Measurements from ENCODE around the gene KIAA0513. TPM values are rescaled to one million over a fixed set of nuclear protein-coding genes. Genes with fewer than 3 reads are reported as not detected.

Gene KIAA0513
- total and polyA plus RNA-seq, 2 of the 13 experiments (the other 11 are each of a cell fraction or from before 2014, with no cell fraction given): 1.8 TPM

DNA sequence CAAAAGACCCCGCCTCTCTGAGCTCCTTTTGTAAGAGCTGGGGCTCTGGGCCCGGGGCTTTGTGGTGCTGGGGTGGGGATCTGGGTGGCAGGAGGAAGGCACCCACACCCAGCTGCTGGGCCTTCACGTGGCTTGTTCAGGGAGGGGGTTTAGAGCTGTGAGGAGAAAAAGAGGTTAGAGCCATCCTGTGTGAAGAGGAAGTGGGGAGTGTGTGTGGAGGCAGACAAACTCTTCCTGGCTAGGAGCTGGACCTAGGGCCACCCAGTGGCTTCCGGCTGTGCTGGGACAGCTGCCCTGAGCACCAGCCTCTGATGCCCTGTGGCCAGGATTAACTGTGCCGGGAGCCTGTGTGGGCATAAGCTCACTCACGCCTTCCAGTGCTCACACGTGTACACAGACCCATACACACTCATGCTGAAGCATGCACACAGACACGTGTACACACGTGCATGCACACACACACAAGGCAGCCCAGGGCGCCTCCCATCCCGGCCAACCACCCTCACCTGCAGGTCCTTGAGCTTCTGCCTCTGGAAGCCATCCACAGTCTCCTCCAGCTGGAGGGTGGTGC is 77.3 kb downstream of the KIAA0513 start:
- intact Hi-C loops (cut with micrococcal nuclease; ENCODE audit: unreplicated experiment): no loop called here
- CTCF ChIA-PET (ENCODE audit: low intra/inter-chr PET ratio, low total read pairs): no interaction called here

DNA sequence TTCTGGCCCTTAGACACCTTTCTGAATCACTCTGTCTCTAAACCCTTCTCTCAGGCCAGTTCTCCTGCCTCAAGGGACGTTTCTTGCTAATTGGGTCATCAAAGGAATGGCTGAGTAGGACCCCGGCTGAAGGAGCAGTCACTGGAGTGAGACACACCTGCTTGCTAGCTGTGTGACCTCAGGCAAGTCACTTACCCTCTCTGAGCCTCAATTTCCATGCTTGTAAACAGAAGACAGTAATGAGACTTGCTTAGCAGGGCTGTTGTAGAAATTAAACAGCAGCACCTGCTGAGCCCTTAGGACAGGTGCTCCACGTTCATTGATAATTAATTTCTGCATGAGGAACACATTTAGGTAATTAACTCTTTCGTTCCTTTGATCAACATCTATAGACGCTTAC is 77.9 kb downstream of the KIAA0513 start:
- no peak for TF ChIP-seq TAF1 (CRISPR knock-in tag; IDR thresholded peaks at IDR 0.05)
- no peak for TF ChIP-seq ZNF382 (CRISPR knock-in tag; IDR thresholded peaks at IDR 0.05; ENCODE audit: borderline replicate concordance)
- TF ChIP-seq ZNF768 (CRISPR knock-in tag; IDR thresholded peaks at IDR 0.05): peak; percentile 92
- TF ChIP-seq ZMYM3 (CRISPR knock-in tag; IDR thresholded peaks at IDR 0.05): peak; percentile 56; the same call in 1 of the 2 replicates
- TF ChIP-seq ZFP1 (CRISPR knock-in tag; IDR thresholded peaks at IDR 0.05): no peak
- Histone ChIP-seq H3K9ac (ENCODE audit: insufficient read depth, low read depth, low read length) (no peak overlapping the region), H3K27ac (ENCODE audit: extremely low read length, insufficient read depth, low read length) (no peak overlapping the region), H3K79me2 (ENCODE audit: insufficient read depth, low read length) (no peaks in the 10 kb centered on the region), H3K4me2 (ENCODE audit: low read depth, low read length) (no peak overlapping the region), H3K4me3 (replicated peaks in 1 of 3; ENCODE audit: insufficient read depth in 1 of 3, low read depth in 2 of 3, low read length in 3 of 3) (no peak overlapping the region), H3K4me1 (ENCODE audit: insufficient read depth, low read length) (no peaks in the 10 kb centered on the region), H3K27me3 (ENCODE audit: control insufficient read depth in 1 of 2, insufficient read depth in 2 of 2, low read length in 2 of 2) (peaks cover 7 to 74% of the 10 kb centered on the region in 2 experiments), H3K36me3 (replicated peaks in 1 of 2; ENCODE audit: control insufficient read depth in 1 of 2, insufficient read depth in 2 of 2, low read length in 2 of 2) (no peaks in the 10 kb centered on the region), H4K20me1 (ENCODE audit: insufficient read depth, low read length) (no peaks in the 10 kb centered on the region), H2AFZ (ENCODE audit: low read length) (no peak overlapping the region), H3K9me3 (ENCODE audit: low read length) (no peaks in the 10 kb centered on the region)
- BruUV-seq (replicated peaks): no TSS peak
- in situ Hi-C loops (cut with HindIII; ENCODE audit: extremely low pct_ligation_motif_present, low pct_unique_long_range_greater_than_20kb): no loop called here
- DNase-seq (ENCODE audit: low spot score) (no peak), FAIRE-seq (no peak), ATAC-seq (no peak)
- ChIA-PET POLR2A (interaction anchor here (0.6 kb wide), 1 partner anchor 201 kb away, joined by 6 read pairs; no protein-coding TSS in a partner anchor), CTCF (ENCODE audit: low intra/inter-chr PET ratio, low total read pairs) (no interaction called here)
- intact Hi-C loops (cut with micrococcal nuclease; ENCODE audit: unreplicated experiment): no loop called here
- 23% methylated on average over 5 of the region's 5 CpGs for WGBS (ENCODE audit: low lambda C conversion rate)

More for the DNA sequence above, 77.3 kb downstream of the KIAA0513 start:
- H3K27ac ChIP-seq (ENCODE audit: extremely low read length, insufficient read depth, low read length): no peak overlapping the region
- ATAC-seq (peak; percentile 32), FAIRE-seq (no peak), DNase-seq (ENCODE audit: low spot score) (no peak)
- POLR2A ChIA-PET: interaction anchor here (0.6 kb wide), 1 partner anchor 202 kb away, joined by 6 read pairs; no protein-coding TSS in a partner anchor
- BruUV-seq (replicated peaks): no TSS peak
- no peak overlapping the region for H2AFZ ChIP-seq (ENCODE audit: low read length)
- in situ Hi-C loops (cut with HindIII; ENCODE audit: extremely low pct_ligation_motif_present, low pct_unique_long_range_greater_than_20kb): no loop called here
- no peaks in the 10 kb centered on the region for H4K20me1 ChIP-seq (ENCODE audit: insufficient read depth, low read length)
- H3K4me1 ChIP-seq (ENCODE audit: insufficient read depth, low read length): no peaks in the 10 kb centered on the region
- H3K79me2 ChIP-seq (ENCODE audit: insufficient read depth, low read length): no peaks in the 10 kb centered on the region
- H3K4me3 ChIP-seq (replicated peaks in 1 of 3; ENCODE audit: insufficient read depth in 1 of 3, low read depth in 2 of 3, low read length in 3 of 3): no peak overlapping the region
- no peak overlapping the region for H3K9ac ChIP-seq (ENCODE audit: insufficient read depth, low read depth, low read length)
- H3K36me3 ChIP-seq (replicated peaks in 1 of 2; ENCODE audit: control insufficient read depth in 1 of 2, insufficient read depth in 2 of 2, low read length in 2 of 2): no peaks in the 10 kb centered on the region
- peaks cover 7 to 74% of the 10 kb centered on the region in 2 experiments for H3K27me3 ChIP-seq (ENCODE audit: control insufficient read depth in 1 of 2, insufficient read depth in 2 of 2, low read length in 2 of 2)
- H3K4me2 ChIP-seq (ENCODE audit: low read depth, low read length): no peak overlapping the region
- TF ChIP-seq, protein P1, sequence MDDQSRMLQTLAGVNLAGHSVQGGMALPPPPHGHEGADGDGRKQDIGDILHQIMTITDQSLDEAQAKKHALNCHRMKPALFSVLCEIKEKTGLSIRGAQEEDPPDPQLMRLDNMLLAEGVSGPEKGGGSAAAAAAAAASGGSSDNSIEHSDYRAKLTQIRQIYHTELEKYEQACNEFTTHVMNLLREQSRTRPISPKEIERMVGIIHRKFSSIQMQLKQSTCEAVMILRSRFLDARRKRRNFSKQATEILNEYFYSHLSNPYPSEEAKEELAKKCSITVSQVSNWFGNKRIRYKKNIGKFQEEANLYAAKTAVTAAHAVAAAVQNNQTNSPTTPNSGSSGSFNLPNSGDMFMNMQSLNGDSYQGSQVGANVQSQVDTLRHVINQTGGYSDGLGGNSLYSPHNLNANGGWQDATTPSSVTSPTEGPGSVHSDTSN (CRISPR knock-in tag; IDR thresholded peaks at IDR 0.05; ENCODE audit: borderline replicate concordance): no peak
- TF ChIP-seq, protein P2, sequence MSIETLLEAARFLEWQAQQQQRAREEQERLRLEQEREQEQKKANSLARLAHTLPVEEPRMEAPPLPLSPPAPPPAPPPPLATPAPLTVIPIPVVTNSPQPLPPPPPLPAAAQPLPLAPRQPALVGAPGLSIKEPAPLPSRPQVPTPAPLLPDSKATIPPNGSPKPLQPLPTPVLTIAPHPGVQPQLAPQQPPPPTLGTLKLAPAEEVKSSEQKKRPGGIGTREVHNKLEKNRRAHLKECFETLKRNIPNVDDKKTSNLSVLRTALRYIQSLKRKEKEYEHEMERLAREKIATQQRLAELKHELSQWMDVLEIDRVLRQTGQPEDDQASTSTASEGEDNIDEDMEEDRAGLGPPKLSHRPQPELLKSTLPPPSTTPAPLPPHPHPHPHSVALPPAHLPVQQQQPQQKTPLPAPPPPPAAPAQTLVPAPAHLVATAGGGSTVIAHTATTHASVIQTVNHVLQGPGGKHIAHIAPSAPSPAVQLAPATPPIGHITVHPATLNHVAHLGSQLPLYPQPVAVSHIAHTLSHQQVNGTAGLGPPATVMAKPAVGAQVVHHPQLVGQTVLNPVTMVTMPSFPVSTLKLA (IDR thresholded peaks at IDR 0.05): peak; percentile 89
- no peaks in the 10 kb centered on the region for H3K9me3 ChIP-seq (ENCODE audit: low read length)
- whole genome bisulfite sequencing (ENCODE audit: low lambda C conversion rate): 28% methylated on average over 4 of the region's 11 CpGs

Data from HepG2 (cell line).